Activated CD4-positive, alpha-beta T cell treated with anti-CD3 and anti-CD28 coated beads, Interleukin-2, amount 50 U/mL, for 16 hours (primary cell): ENCODE results near the gene ASXL3.
A peak's percentile ranks its signal among the peaks of the same experiment; 100 is the strongest.

Source experiments
- DNase-seq: peaks from one replicate; pipeline ENCODE4 v3.0.0-alpha.2; 2020

Gene ASXL3

GRCh38 chr18:33665187-33665586 is 87.2 kb downstream of the ASXL3 start:
- no peak for DNase-seq

GRCh38 chr18:33665641-33666040 is 87.6 kb downstream of the ASXL3 start:
- DNase-seq: no peak

GRCh38 chr18:33666915-33667314 is 88.9 kb downstream of the ASXL3 start:
- no peak for DNase-seq

GRCh38 chr18:33669589-33669988 is 91.6 kb downstream of the ASXL3 start:
- no peak for DNase-seq

- no peak for DNase-seq
These were observed 92.0 kb downstream of the ASXL3 start for GRCh38 chr18:33670029-33670428.

GRCh38 chr18:33673689-33674088 is 95.7 kb downstream of the ASXL3 start:
- DNase-seq: no peak

- no peak for DNase-seq
These were observed 98.6 kb downstream of the ASXL3 start for GRCh38 chr18:33676593-33676992.

- no peak for DNase-seq
These were observed 99.9 kb downstream of the ASXL3 start for GRCh38 chr18:33677891-33678290.

GRCh38 chr18:33682436-33682835 is 104.4 kb downstream of the ASXL3 start:
- DNase-seq: no peak

- DNase-seq: no peak
These were observed 116.6 kb downstream of the ASXL3 start for GRCh38 chr18:33694593-33694992.

- no peak for DNase-seq
These were observed 118.5 kb downstream of the ASXL3 start for GRCh38 chr18:33696332-33697162.

- no peak for DNase-seq
These were observed 119.5 kb downstream of the ASXL3 start for GRCh38 chr18:33697498-33697897.

GRCh38 chr18:33699372-33699771 is 121.4 kb downstream of the ASXL3 start:
- no peak for DNase-seq

- no peak for DNase-seq
These were observed 122.5 kb downstream of the ASXL3 start for GRCh38 chr18:33700513-33700976.

- DNase-seq: no peak
These were observed 124.6 kb downstream of the ASXL3 start for GRCh38 chr18:33702625-33703024.

- no peak for DNase-seq
These were observed 128.4 kb downstream of the ASXL3 start for GRCh38 chr18:33706391-33706790.

- DNase-seq: no peak
These were observed 130.9 kb downstream of the ASXL3 start for GRCh38 chr18:33708876-33709275.

- DNase-seq: no peak
These were observed 132.2 kb downstream of the ASXL3 start for GRCh38 chr18:33710269-33710668.

- DNase-seq: no peak
These were observed 133.5 kb downstream of the ASXL3 start for GRCh38 chr18:33711514-33711913.

- DNase-seq: no peak
These were observed 134.7 kb downstream of the ASXL3 start for GRCh38 chr18:33712719-33713118.

GRCh38 chr18:33716061-33716683 is 138.2 kb downstream of the ASXL3 start:
- no peak for DNase-seq

GRCh38 chr18:33717339-33717738 is 139.3 kb downstream of the ASXL3 start:
- no peak for DNase-seq

- no peak for DNase-seq
These were observed 142.1 kb downstream of the ASXL3 start for GRCh38 chr18:33720133-33720532.

GRCh38 chr18:33729556-33729955 is 151.5 kb downstream of the ASXL3 start:
- DNase-seq: peak; percentile 0
